GM10266 (cell line): ENCODE results near the gene COL1A2.

Source experiments
- DNase-seq: peaks from one replicate; pipeline ENCODE4 v3.0.0; 2012; ENCODE audit errors: extremely low spot score
- CTCF ChIP-seq: IDR thresholded peaks from 2 replicates; pipeline ENCODE4 v1.5.1; 2012; ENCODE audit warnings: mild to moderate bottlenecking, low read depth; ENCODE audit not compliant: control insufficient read depth, insufficient read depth; ENCODE audit errors: missing control alignments

COL1A2 gene

GRCh38 chr7:94414481-94414880, 19.8 kb downstream of the COL1A2 start:
- no peak for TF ChIP-seq CTCF
- no peak for DNase-seq

DNA sequence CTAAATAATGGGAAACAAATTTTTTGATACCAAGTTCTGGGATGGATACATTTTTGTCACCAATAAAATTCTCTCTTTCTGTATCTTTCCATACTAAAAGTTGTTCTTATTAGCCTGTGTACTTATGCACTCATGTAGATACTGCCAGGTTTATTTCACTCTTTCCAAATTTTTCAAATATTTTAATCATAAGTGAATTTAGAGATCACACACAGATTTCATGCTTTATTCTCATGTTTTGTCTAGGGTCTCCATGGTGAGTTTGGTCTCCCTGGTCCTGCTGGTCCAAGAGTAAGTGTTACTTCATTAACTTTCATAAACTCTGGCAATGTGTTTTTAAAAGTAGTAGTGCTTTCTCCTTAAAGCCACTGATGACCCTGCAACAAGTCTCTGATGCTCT, 20.3 kb downstream of the COL1A2 start:
- no peak for DNase-seq
- no peak for TF ChIP-seq CTCF

DNA sequence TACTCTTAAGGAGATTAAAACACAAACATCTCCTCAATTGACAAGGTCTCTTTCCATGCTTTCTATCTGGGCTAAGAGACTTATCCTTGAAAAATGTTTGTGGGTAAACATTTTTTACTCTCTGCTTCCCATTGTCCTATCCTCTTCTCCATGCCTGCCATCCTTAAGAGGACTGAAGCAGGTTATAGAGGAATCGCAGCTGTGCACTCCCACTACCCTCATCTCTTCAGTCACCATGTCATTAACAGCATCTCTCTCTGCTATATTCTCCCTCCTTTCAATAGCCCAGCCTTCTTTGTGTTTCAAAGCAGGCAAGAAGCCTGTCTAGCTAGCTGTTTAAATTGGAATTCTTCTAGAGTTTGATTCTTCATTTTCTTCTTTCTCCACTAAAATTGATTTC, 22.6 kb downstream of the COL1A2 start:
- DNase-seq: no peak
- TF ChIP-seq CTCF: no peak

GRCh38 chr7:94417901-94418300, 23.2 kb downstream of the COL1A2 start:
- DNase-seq: no peak
- TF ChIP-seq CTCF: no peak

GRCh38 chr7:94418851-94419250, 24.2 kb downstream of the COL1A2 start:
- no peak for TF ChIP-seq CTCF
- DNase-seq: no peak

GRCh38 chr7:94420328-94420727, 25.6 kb downstream of the COL1A2 start:
- DNase-seq: no peak
- TF ChIP-seq CTCF: no peak

- TF ChIP-seq CTCF: no peak
- DNase-seq: no peak
These were observed 27.0 kb downstream of the COL1A2 start for GRCh38 chr7:94421681-94422080.
